Lower lobe of right lung (tissue), 2 donors: ENCODE data around the gene MAFB. TPM values are rescaled to one million over a fixed set of nuclear protein-coding genes. Genes with fewer than 3 reads are reported as not detected.
"Not testable (repeated sequence)": the region's sequence is repeated elsewhere in the genome, so short reads cannot be mapped to it uniquely, and the experiment has no call there.

Experiments used
- ATAC-seq, 2 donors: fragments of 200-7000 bp; cut with Tn5 transposase; one replicate each; pipeline ENCODE4 v1.9.1; 2020 to 2022; ENCODE audit warnings: mild to moderate bottlenecking in 2 of 2, moderate library complexity in 2 of 2
- DNase-seq: peaks from one replicate; pipeline ENCODE4 v3.0.0-alpha.2; 2020
- H3K27ac ChIP-seq: fragments of 200-600 bp; one replicate; pipeline ENCODE4 v1.8.0; 2022
- H3K27me3 ChIP-seq: fragments of 200-600 bp; one replicate; pipeline ENCODE4 v1.8.0; 2022; ENCODE audit warnings: low read depth
- H3K36me3 ChIP-seq: fragments of 200-600 bp; one replicate; pipeline ENCODE4 v1.8.0; 2022; ENCODE audit warnings: mild to moderate bottlenecking
- H3K4me1 ChIP-seq: fragments of 200-600 bp; one replicate; pipeline ENCODE4 v1.8.0; 2022
- H3K4me3 ChIP-seq: fragments of 200-600 bp; one replicate; pipeline ENCODE4 v1.8.0; 2022; ENCODE audit warnings: mild to moderate bottlenecking
- H3K9me3 ChIP-seq: fragments of 200-600 bp; one replicate; pipeline ENCODE4 v1.8.0; 2022
- intact Hi-C: fragments of 100-400 bp; cut with DNase I; formaldehyde crosslinking; loops from one replicate; pipeline ENCODE4 v1.11.0; 2022
- long read RNA-seq: library from polyadenylated mRNA; unstranded; transcript quantifications from one replicate; pipeline ENCODE4 v2.0.0, GENCODE V29; 2021
- total RNA-seq: library from RNA; stranded (reverse); fragmentation: NEBNext Ultra II Directional; extraction: Animal tissue kit (Norgen Biotek cat#: 25700); gene quantifications from one replicate; pipeline ENCODE4 v1.2.1, GENCODE V29; 2021
- TF ChIP-seq, protein P1 (sequence below): fragments of 200-600 bp; IDR thresholded peaks from one replicate; pipeline ENCODE4 v1.8.0; 2022; ENCODE audit warnings: antibody characterized with exemption, mild to moderate bottlenecking
- donor health status: DM: no; HTN: yes; CAD: no; lungs with severe emphysema.

MAFB gene
- 63.3 TPM for total RNA-seq
- long read RNA-seq, transcript MAFB-201 (1 exons, 3,393 nt), result major isoform, 300 of 300 reads
- long read RNA-seq, partial matches to known transcripts, result 0 of 300 reads
- long read RNA-seq, other reads (novel, unspliced or antisense), result 0 of 300 reads

DNA sequence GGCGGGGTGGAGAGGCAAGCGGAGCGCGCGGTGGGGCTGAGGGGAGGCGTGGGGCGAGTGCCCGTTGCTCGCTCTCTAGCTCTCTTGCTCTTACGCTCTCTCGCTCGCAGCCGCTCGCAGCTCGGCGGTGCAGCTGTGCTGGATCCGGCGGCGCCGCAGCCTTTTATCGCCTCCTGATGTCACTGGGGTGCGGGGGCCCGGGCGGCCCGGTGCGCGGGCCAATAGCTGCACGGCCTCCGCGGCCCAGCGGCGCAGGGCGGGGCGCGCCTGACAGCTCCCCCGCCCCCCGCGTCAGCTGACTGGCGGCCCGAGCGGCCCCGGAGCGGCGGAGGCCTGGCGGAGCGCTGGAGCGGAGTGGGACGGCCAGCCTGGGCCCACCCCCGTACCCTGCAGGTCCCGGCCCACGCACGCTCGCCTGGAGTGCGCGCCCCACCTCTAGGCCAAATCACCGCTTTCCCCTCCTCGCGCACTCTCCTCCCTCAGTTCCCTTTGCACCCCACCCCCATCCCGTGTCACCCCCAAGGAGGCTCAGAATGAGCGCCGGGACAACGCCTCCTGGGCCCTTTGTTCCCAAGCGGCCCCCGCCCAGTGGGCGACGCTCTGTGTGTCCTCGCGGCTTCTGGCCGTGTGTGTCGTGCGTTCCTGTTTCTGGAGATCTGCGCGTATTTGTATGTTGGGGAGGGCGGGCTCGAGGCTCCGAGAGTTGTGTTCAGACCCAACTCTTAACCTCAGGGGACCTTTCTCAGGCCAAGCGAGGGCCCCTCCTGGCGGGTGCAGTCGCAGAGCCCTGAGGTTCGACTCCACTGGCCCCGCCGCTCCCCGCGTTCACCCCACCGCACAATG is at the start of gene MAFB:
TSS of gene MAFB (minus strand) at position 137 of the 843 bp plus-strand sequence. CDS start 386 bp downstream, outside the sequence.
- peaks cover 4% of the 10 kb centered on the region for H3K36me3 ChIP-seq
- TF ChIP-seq, protein P1, sequence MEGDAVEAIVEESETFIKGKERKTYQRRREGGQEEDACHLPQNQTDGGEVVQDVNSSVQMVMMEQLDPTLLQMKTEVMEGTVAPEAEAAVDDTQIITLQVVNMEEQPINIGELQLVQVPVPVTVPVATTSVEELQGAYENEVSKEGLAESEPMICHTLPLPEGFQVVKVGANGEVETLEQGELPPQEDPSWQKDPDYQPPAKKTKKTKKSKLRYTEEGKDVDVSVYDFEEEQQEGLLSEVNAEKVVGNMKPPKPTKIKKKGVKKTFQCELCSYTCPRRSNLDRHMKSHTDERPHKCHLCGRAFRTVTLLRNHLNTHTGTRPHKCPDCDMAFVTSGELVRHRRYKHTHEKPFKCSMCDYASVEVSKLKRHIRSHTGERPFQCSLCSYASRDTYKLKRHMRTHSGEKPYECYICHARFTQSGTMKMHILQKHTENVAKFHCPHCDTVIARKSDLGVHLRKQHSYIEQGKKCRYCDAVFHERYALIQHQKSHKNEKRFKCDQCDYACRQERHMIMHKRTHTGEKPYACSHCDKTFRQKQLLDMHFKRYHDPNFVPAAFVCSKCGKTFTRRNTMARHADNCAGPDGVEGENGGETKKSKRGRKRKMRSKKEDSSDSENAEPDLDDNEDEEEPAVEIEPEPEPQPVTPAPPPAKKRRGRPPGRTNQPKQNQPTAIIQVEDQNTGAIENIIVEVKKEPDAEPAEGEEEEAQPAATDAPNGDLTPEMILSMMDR, result no peak
- peaks cover 38% of the 10 kb centered on the region for H3K27me3 ChIP-seq

GRCh38 chr20:40736468-40736867 is 47.4 kb upstream of the MAFB start:
- H3K9me3 ChIP-seq, H3K4me3 ChIP-seq, H3K4me1 ChIP-seq, DNase-seq, H3K27me3 ChIP-seq, intact Hi-C loops, ATAC-seq, H3K36me3 ChIP-seq, H3K27ac ChIP-seq: not testable (repeated sequence)

More for the DNA sequence above, at the start of gene MAFB:
- H3K4me1 ChIP-seq, result peaks cover 51% of the 10 kb centered on the region
- peak within 1 kb of the TSS; percentile 79 for H3K4me3 ChIP-seq
- H3K9me3 ChIP-seq, result no peaks in the 10 kb centered on the region
- peak within 1 kb of the TSS; percentile 99 for H3K27ac ChIP-seq
- intact Hi-C loops, result no loop called here
- peak; percentile 96 for DNase-seq
- ATAC-seq, result peak; percentile 90 to 93

DNA sequence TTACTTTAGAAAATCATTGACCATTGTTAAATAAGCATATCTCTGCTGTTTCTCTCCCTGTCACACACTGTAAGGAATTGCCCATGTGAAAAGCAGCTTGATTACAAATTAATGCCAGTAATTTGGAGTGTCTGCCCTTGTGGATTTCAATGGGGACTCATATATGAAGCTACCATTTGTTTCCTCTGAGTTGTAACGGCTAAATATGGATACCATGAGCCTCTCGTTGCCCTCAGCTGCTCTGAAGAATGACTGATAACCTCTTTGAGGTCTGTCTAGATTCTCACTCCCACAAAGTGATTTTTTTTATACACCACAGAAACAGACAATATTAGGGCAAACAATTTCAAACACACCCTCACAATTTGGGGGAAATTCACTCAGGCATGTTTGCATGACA is 40.0 kb upstream of the MAFB start:
- TF ChIP-seq, protein P1, result no peak
- H3K27me3 ChIP-seq, result no peaks in the 10 kb centered on the region
- H3K9me3 ChIP-seq, result no peaks in the 10 kb centered on the region
- H3K36me3 ChIP-seq, result no peaks in the 10 kb centered on the region
- ATAC-seq (no peak), DNase-seq (no peak)
- H3K27ac ChIP-seq, result no peak overlapping the region
- intact Hi-C loops, result no loop called here
- no peaks in the 10 kb centered on the region for H3K4me1 ChIP-seq
- H3K4me3 ChIP-seq, result no peak overlapping the region

DNA sequence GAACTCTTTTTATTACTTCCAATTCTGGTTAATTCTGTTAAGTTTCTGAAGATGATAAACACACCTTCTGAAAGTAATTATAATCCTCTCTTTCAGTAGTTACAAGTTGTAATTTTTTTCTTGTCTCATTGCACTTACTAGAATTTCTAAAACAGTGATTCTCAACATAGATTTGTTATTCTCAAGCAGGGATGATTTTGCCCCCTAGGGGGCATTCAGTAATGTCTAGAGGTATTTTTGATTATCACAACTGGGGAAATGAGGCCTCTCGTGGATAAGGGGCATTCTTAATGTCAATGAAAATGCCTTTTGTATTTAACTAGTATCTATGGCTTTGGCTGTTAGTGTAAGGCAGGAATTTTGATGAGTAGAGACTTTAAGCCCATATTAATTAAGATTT is 39.4 kb upstream of the MAFB start:
- Histone ChIP-seq H3K27ac (no peak overlapping the region), H3K36me3 (no peaks in the 10 kb centered on the region), H3K4me1 (no peaks in the 10 kb centered on the region), H3K27me3 (no peaks in the 10 kb centered on the region), H3K4me3 (no peak overlapping the region), H3K9me3 (no peaks in the 10 kb centered on the region)
- no peak for ATAC-seq
- no peak for DNase-seq
- TF ChIP-seq, protein P1, result no peak
- intact Hi-C loops, result no loop called here

GRCh38 chr20:40727960-40728359 is 38.9 kb upstream of the MAFB start:
- Histone ChIP-seq H3K36me3 (no peaks in the 10 kb centered on the region), H3K27ac (no peak overlapping the region), H3K4me3 (no peak overlapping the region), H3K9me3 (no peaks in the 10 kb centered on the region), H3K27me3 (no peaks in the 10 kb centered on the region), H3K4me1 (no peaks in the 10 kb centered on the region)
- DNase-seq (no peak), ATAC-seq (no peak)
- intact Hi-C loops, result no loop called here
- TF ChIP-seq, protein P1, result no peak

DNA sequence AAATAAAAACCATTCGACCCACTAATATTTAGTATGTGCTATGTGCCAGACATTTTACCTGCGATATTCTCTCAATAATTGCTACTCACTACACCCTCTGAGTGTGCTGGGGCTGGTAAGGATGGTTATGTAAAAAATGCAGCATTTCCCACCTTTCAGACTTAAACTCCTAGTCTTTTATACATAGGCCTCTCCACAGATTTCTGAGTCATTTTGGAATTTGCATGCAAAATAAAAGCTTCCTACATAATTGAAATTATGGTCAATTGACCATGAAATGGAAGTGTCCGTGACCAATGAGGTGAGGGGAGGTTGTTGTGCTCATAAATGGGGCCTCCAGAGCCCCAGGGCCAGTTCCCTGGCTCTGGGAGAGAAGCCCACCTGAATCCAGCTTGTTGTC is 37.7 kb upstream of the MAFB start:
- no peak overlapping the region for H3K4me3 ChIP-seq

More for the DNA sequence above, 37.7 kb upstream of the MAFB start:
- H3K4me1 ChIP-seq, result no peaks in the 10 kb centered on the region
- DNase-seq (no peak), ATAC-seq (no peak)
- H3K27ac ChIP-seq, result no peak overlapping the region
- intact Hi-C loops, result no loop called here
- H3K36me3 ChIP-seq, result no peaks in the 10 kb centered on the region
- H3K27me3 ChIP-seq, result no peaks in the 10 kb centered on the region
- TF ChIP-seq, protein P1, result no peak
- H3K9me3 ChIP-seq, result no peaks in the 10 kb centered on the region
